DMS114 treated with DMSO at 0.1 percent for 48 hours (cell line): Measurements from ENCODE around the gene ACKR3.

Source experiments
- DNase-seq: peaks from one replicate; lab custom pipeline; 2025; ENCODE audit not compliant: unreplicated experiment; lab: John Stamatoyannopoulos, UW

Gene ACKR3

GRCh38 chr2:236549165-236549564, 20.5 kb upstream of the ACKR3 start:
- DNase-seq, result no peak

GRCh38 chr2:236550290-236550689, 19.3 kb upstream of the ACKR3 start:
- DNase-seq, result no peak

- DNase-seq, result no peak
These were observed 18.7 kb upstream of the ACKR3 start for GRCh38 chr2:236550701-236551465.

- no peak for DNase-seq
These were observed 18.0 kb upstream of the ACKR3 start for GRCh38 chr2:236551471-236552211.

GRCh38 chr2:236552212-236552542, 17.4 kb upstream of the ACKR3 start:
- DNase-seq, result no peak

GRCh38 chr2:236552581-236553363, 16.9 kb upstream of the ACKR3 start:
- DNase-seq, result no peak

GRCh38 chr2:236553522-236553921, 16.1 kb upstream of the ACKR3 start:
- DNase-seq, result no peak

- DNase-seq, result no peak
These were observed 14.9 kb upstream of the ACKR3 start for GRCh38 chr2:236554629-236555282.

GRCh38 chr2:236555481-236555880, 14.1 kb upstream of the ACKR3 start:
- DNase-seq, result no peak

- no peak for DNase-seq
These were observed 12.2 kb upstream of the ACKR3 start for GRCh38 chr2:236557306-236558030.

- DNase-seq, result no peak
These were observed 11.6 kb upstream of the ACKR3 start for GRCh38 chr2:236558036-236558435.

- DNase-seq, result no peak
These were observed 10.3 kb upstream of the ACKR3 start for GRCh38 chr2:236558993-236559978.

GRCh38 chr2:236561874-236562273, 7.8 kb upstream of the ACKR3 start:
- no peak for DNase-seq

GRCh38 chr2:236562434-236562833, 7.2 kb upstream of the ACKR3 start:
- no peak for DNase-seq

- no peak for DNase-seq
These were observed 5.7 kb upstream of the ACKR3 start for GRCh38 chr2:236563953-236564352.

GRCh38 chr2:236565212-236565611, 4.4 kb upstream of the ACKR3 start:
- no peak for DNase-seq

- no peak for DNase-seq
These were observed 3.7 kb upstream of the ACKR3 start for GRCh38 chr2:236565879-236566402.

- DNase-seq, result no peak
These were observed 3.0 kb upstream of the ACKR3 start for GRCh38 chr2:236566596-236566995.
